ENCODE results near the gene F2RL3.

F2RL3 gene

GRCh38 chr19:16911046-16911445 lies 22.2 kb downstream of the F2RL3 start:
- H3K27ac Mint-ChIP-seq = no peak overlapping the region
- no peak for DNase-seq (ENCODE audit: low spot score)
- no peak overlapping the region for H3K4me3 Mint-ChIP-seq
- H3K27me3 Mint-ChIP-seq (ENCODE audit: low read depth) = no peaks in the 10 kb centered on the region
- no peaks in the 10 kb centered on the region for H3K36me3 Mint-ChIP-seq (ENCODE audit: low read depth)
- peaks cover 1% of the 10 kb centered on the region for H3K4me1 Mint-ChIP-seq (ENCODE audit: low read depth)
- H3K9me3 Mint-ChIP-seq = peaks cover 22% of the 10 kb centered on the region

GRCh38 chr19:16912780-16913179 lies 24.0 kb downstream of the F2RL3 start:
- Mint-ChIP-seq H3K36me3 (ENCODE audit: low read depth) (no peaks in the 10 kb centered on the region), H3K27me3 (ENCODE audit: low read depth) (no peaks in the 10 kb centered on the region), H3K4me3 (no peak overlapping the region), H3K4me1 (ENCODE audit: low read depth) (no peaks in the 10 kb centered on the region), H3K27ac (no peak overlapping the region), H3K9me3 (peaks cover 22% of the 10 kb centered on the region)
- DNase-seq (ENCODE audit: low spot score) = no peak

- Mint-ChIP-seq H3K36me3 (ENCODE audit: low read depth) (no peaks in the 10 kb centered on the region), H3K4me3 (no peak overlapping the region), H3K27me3 (ENCODE audit: low read depth) (no peaks in the 10 kb centered on the region), H3K27ac (no peak overlapping the region), H3K4me1 (ENCODE audit: low read depth) (no peaks in the 10 kb centered on the region), H3K9me3 (peaks cover 25% of the 10 kb centered on the region)
- no peak for DNase-seq (ENCODE audit: low spot score)
Measured at GRCh38 chr19:16914421-16914820, 25.6 kb downstream of the F2RL3 start.

GRCh38 chr19:16915135-16915534 lies 26.3 kb downstream of the F2RL3 start:
- no peaks in the 10 kb centered on the region for H3K4me1 Mint-ChIP-seq (ENCODE audit: low read depth)
- H3K27ac Mint-ChIP-seq = no peak overlapping the region
- H3K4me3 Mint-ChIP-seq = no peak overlapping the region
- no peak for DNase-seq (ENCODE audit: low spot score)
- H3K9me3 Mint-ChIP-seq = peaks cover 25% of the 10 kb centered on the region
- no peaks in the 10 kb centered on the region for H3K27me3 Mint-ChIP-seq (ENCODE audit: low read depth)
- no peaks in the 10 kb centered on the region for H3K36me3 Mint-ChIP-seq (ENCODE audit: low read depth)

- no peaks in the 10 kb centered on the region for H3K36me3 Mint-ChIP-seq (ENCODE audit: low read depth)
- H3K9me3 Mint-ChIP-seq = peaks cover 25% of the 10 kb centered on the region
- H3K27me3 Mint-ChIP-seq (ENCODE audit: low read depth) = no peaks in the 10 kb centered on the region
- H3K27ac Mint-ChIP-seq = no peak overlapping the region
- no peak overlapping the region for H3K4me3 Mint-ChIP-seq
- H3K4me1 Mint-ChIP-seq (ENCODE audit: low read depth) = no peaks in the 10 kb centered on the region
- DNase-seq (ENCODE audit: low spot score) = no peak
Measured at GRCh38 chr19:16915734-16916133, 26.9 kb downstream of the F2RL3 start.

- Mint-ChIP-seq H3K4me1 (ENCODE audit: low read depth) (no peaks in the 10 kb centered on the region), H3K27ac (no peak overlapping the region), H3K27me3 (ENCODE audit: low read depth) (no peaks in the 10 kb centered on the region), H3K36me3 (ENCODE audit: low read depth) (no peaks in the 10 kb centered on the region), H3K9me3 (peaks cover 21% of the 10 kb centered on the region), H3K4me3 (no peak overlapping the region)
- DNase-seq (ENCODE audit: low spot score) = no peak
Measured at GRCh38 chr19:16917401-16917800, 28.6 kb downstream of the F2RL3 start.

GRCh38 chr19:16919496-16919895 lies 30.7 kb downstream of the F2RL3 start:
- H3K4me3 Mint-ChIP-seq = no peak overlapping the region
- H3K9me3 Mint-ChIP-seq = peaks cover 3% of the 10 kb centered on the region
- no peaks in the 10 kb centered on the region for H3K4me1 Mint-ChIP-seq (ENCODE audit: low read depth)
- no peak for DNase-seq (ENCODE audit: low spot score)
- no peak overlapping the region for H3K27ac Mint-ChIP-seq
- H3K36me3 Mint-ChIP-seq (ENCODE audit: low read depth) = no peaks in the 10 kb centered on the region
- no peaks in the 10 kb centered on the region for H3K27me3 Mint-ChIP-seq (ENCODE audit: low read depth)

GRCh38 chr19:16920816-16921529 lies 32.2 kb downstream of the F2RL3 start:
- Mint-ChIP-seq H3K9me3 (peaks cover 11% of the 10 kb centered on the region), H3K36me3 (ENCODE audit: low read depth) (no peaks in the 10 kb centered on the region), H3K4me3 (no peak overlapping the region), H3K4me1 (ENCODE audit: low read depth) (no peaks in the 10 kb centered on the region), H3K27me3 (ENCODE audit: low read depth) (no peaks in the 10 kb centered on the region), H3K27ac (no peak overlapping the region)
- DNase-seq (ENCODE audit: low spot score) = no peak

- Mint-ChIP-seq H3K27ac (no peak overlapping the region), H3K36me3 (ENCODE audit: low read depth) (peaks cover 1% of the 10 kb centered on the region), H3K4me1 (ENCODE audit: low read depth) (no peaks in the 10 kb centered on the region), H3K9me3 (peaks cover 18% of the 10 kb centered on the region), H3K27me3 (ENCODE audit: low read depth) (no peaks in the 10 kb centered on the region), H3K4me3 (no peak overlapping the region)
- no peak for DNase-seq (ENCODE audit: low spot score)
Measured at GRCh38 chr19:16921766-16922591, 33.2 kb downstream of the F2RL3 start.

- DNase-seq (ENCODE audit: low spot score) = no peak
- no peaks in the 10 kb centered on the region for H3K4me1 Mint-ChIP-seq (ENCODE audit: low read depth)
- H3K9me3 Mint-ChIP-seq = peaks cover 21% of the 10 kb centered on the region
- peaks cover 1% of the 10 kb centered on the region for H3K36me3 Mint-ChIP-seq (ENCODE audit: low read depth)
- H3K4me3 Mint-ChIP-seq = no peak overlapping the region
- H3K27ac Mint-ChIP-seq = no peak overlapping the region
- no peaks in the 10 kb centered on the region for H3K27me3 Mint-ChIP-seq (ENCODE audit: low read depth)
Measured at GRCh38 chr19:16922592-16922934, 33.8 kb downstream of the F2RL3 start.

GRCh38 chr19:16922949-16923348 lies 34.1 kb downstream of the F2RL3 start:
- Mint-ChIP-seq H3K9me3 (peaks cover 21% of the 10 kb centered on the region), H3K4me1 (ENCODE audit: low read depth) (no peaks in the 10 kb centered on the region), H3K36me3 (ENCODE audit: low read depth) (peaks cover 1% of the 10 kb centered on the region), H3K27ac (no peak overlapping the region), H3K4me3 (no peak overlapping the region), H3K27me3 (ENCODE audit: low read depth) (no peaks in the 10 kb centered on the region)
- no peak for DNase-seq (ENCODE audit: low spot score)

GRCh38 chr19:16927883-16928282 lies 39.1 kb downstream of the F2RL3 start:
- H3K27ac Mint-ChIP-seq = no peak overlapping the region
- H3K9me3 Mint-ChIP-seq = peaks cover 19% of the 10 kb centered on the region
- H3K4me3 Mint-ChIP-seq = no peak overlapping the region
- peaks cover 1% of the 10 kb centered on the region for H3K36me3 Mint-ChIP-seq (ENCODE audit: low read depth)
- DNase-seq (ENCODE audit: low spot score) = no peak
- H3K4me1 Mint-ChIP-seq (ENCODE audit: low read depth) = no peaks in the 10 kb centered on the region
- H3K27me3 Mint-ChIP-seq (ENCODE audit: low read depth) = no peaks in the 10 kb centered on the region

GRCh38 chr19:16928351-16928750 lies 39.6 kb downstream of the F2RL3 start:
- no peak for DNase-seq (ENCODE audit: low spot score)
- Mint-ChIP-seq H3K4me3 (no peak overlapping the region), H3K4me1 (ENCODE audit: low read depth) (no peaks in the 10 kb centered on the region), H3K27ac (no peak overlapping the region), H3K9me3 (peaks cover 19% of the 10 kb centered on the region), H3K27me3 (ENCODE audit: low read depth) (no peaks in the 10 kb centered on the region), H3K36me3 (ENCODE audit: low read depth) (peaks cover 1% of the 10 kb centered on the region)

GRCh38 chr19:16928916-16929315 lies 40.1 kb downstream of the F2RL3 start:
- no peak overlapping the region for H3K4me3 Mint-ChIP-seq
- peaks cover 22% of the 10 kb centered on the region for H3K9me3 Mint-ChIP-seq
- no peaks in the 10 kb centered on the region for H3K4me1 Mint-ChIP-seq (ENCODE audit: low read depth)
- H3K36me3 Mint-ChIP-seq (ENCODE audit: low read depth) = peaks cover 1% of the 10 kb centered on the region
- no peaks in the 10 kb centered on the region for H3K27me3 Mint-ChIP-seq (ENCODE audit: low read depth)
- no peak for DNase-seq (ENCODE audit: low spot score)
- H3K27ac Mint-ChIP-seq = no peak overlapping the region
